GM18909 (cell line): ENCODE data around the gene SPOCK1.
"Not testable (repeated sequence)": the region's sequence is repeated elsewhere in the genome, so short reads cannot be mapped to it uniquely, and the experiment has no call there.

Experiments used
- ATAC-seq: cut with Tn5 transposase; IDR thresholded peaks from one replicate; pipeline ENCODE4 v1.9.1; 2021; ENCODE audit warnings: mild to moderate bottlenecking; ENCODE audit not compliant: unreplicated experiment, poor library complexity

The SPOCK1 gene

DNA sequence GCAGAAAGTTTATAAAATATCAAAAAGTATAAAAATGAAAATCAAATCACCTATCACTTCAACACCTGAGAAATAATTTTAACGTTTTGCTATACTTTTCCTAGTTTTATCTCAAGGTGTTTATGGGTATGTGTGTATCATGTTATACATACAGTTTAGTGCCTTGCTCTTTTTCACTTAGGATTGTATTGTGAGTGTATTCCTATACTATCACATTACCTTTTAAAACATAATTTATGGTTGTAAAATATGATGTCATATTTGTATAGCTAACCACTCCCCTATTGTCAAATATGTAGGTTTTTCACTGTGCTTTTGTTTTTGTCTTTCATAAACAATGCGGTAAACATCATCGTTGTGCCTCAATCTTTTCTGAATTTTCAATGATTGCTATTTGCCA lies 479.9 kb downstream of the SPOCK1 start:
- ATAC-seq, result no peak

DNA sequence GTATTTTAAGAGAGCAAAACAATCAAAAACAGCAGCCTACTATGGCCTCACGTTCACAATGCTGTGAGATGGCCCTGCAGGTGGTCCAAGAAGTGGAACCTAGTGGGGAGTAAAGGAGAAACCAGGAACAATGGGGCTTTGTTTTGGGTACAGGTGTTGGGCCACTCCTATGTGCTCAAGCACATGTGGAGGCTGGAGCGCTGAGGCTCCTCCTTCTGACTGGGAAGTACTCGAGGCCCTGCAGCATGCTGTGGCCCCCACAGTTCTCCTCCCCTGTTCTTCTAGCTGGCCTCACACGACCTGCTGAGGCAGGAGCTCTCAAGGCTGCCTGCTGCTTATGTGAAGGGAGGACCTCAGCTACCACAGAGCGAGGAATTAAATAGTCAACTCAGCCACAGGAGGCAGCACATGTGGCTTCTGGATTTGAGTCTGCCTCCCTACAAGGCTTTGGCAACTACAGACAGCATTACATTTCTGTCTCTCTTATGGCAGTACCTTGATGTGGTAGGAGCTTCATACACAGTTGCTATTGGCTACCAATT lies 482.3 kb downstream of the SPOCK1 start:
- ATAC-seq, result no peak

DNA sequence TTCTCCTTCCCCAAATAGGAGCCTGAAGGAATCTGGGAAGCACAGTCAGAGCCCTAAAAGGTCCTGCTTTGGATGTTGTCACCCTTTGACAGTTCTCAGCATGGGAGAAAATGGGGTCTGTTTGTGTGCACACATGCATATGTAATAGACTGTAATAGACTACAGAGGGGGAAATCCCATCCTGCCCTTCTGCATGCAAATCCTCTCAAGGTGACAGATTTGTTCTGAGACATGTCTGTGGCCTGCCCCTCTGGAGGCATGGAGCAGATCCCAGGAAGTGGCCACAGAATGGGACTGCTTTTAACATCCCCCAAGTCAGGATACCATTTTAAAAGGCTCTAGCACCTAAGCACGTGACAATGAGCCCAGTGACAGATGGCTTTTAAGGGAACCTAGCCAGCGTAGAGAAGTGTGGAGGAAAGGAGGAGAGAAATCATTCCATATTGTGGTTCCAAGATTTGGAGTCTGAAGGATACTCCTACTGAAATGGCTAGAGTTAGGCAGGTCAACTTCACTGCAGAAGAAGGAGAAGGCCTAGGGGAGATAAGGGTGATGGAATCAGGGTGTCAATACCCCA lies 483.5 kb downstream of the SPOCK1 start:
- no peak for ATAC-seq

DNA sequence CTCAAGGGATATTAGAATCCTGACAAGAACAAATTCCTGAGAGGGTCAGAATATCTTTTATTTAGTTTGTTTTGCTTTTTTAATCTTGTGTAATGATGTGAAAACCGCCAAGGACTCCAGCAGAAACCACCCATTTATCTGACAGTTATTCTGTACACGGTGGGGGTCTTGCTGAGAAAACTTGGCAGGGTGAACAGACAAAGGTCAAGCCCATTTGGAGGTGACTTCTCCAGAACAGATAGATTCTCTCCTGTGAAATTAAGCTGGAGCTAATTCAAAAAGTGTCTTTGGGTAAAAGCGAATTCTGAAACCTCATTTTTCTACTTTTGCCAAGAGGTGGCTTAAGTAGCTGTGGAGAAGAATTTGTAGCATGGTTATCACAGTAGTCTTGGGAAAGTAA lies 484.4 kb downstream of the SPOCK1 start:
- ATAC-seq, result no peak

DNA sequence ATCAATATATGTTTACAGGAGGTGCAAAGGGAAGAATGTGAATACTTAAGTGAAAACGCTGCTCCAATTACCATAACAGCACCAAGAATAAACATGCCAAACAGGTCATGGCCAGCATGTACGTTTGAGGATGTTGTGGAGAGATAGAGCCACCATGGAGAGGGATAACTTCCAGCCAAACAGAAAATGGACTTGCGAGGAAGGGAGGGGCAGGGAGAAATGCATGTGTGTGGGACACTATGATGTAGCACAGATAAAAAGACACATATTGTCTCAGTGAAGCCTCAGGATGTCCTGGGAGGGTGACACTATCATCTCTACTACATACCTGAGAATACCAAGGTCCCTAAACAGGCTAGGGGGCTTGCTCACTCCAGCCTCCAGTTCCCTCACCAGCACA lies 488.9 kb downstream of the SPOCK1 start:
- ATAC-seq, result no peak

DNA sequence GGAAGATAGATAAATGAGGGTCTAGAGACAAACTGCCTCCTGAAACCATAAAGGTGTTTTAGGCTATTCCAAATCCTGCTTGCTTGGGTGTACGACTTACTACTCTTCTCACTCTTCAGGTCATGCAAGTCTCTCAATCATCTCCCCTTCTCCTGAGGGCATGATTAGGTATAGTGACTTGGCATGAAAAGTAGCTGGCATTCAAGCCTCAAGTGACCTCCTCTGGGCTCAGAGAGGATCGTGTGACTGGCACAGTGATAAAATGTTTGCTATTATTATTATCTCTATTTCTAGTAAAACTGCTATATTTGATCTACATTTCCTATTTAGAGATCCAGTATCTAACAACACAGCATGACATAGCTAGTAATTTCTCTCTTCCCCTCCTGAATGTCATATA lies 494.8 kb downstream of the SPOCK1 start:
- ATAC-seq, result no peak

DNA sequence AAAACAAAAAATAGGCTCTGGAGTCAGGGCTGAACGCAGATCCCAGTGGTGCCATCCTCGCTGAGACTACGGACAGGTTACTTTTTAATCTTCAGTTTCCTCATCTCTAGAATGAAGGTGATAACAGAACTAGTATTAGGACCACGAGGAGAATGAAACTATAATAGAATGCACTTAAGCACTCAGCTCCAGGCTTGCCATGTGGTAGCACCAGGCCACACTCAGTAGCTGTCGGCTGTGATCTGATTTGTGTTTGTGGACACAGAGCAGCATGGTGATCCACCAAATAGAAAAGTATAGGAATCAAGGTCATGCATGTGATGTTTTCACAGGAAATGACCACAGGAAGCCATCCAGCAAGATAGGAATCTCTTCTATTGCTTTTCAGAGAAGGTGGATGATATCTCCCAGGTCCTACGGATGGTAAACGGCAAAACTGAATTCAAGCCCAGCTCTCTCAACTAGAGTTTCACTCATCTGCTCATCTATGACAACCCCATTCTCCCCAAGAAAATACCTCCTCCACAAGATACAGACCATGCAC lies 498.0 kb downstream of the SPOCK1 start:
- no peak for ATAC-seq

DNA sequence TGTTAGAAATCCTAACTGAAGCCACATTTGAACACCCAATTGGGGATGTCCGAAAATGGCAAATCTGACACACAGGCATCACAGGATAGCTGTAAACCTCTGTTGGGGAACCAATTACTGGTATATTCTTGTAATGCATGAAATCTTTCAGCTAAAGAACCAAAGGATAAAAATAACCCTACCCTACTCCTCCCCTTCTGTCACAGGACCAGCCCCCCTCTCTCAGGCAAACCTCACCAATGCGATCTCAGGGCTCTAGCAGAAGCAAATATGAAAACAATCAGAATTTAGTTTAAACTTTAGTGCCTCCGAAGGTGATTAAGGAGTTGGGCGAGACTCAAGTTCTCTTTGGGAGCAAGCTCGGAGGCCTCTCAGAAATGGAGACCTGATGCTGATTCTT lies 499.3 kb downstream of the SPOCK1 start:
- ATAC-seq, result no peak

DNA sequence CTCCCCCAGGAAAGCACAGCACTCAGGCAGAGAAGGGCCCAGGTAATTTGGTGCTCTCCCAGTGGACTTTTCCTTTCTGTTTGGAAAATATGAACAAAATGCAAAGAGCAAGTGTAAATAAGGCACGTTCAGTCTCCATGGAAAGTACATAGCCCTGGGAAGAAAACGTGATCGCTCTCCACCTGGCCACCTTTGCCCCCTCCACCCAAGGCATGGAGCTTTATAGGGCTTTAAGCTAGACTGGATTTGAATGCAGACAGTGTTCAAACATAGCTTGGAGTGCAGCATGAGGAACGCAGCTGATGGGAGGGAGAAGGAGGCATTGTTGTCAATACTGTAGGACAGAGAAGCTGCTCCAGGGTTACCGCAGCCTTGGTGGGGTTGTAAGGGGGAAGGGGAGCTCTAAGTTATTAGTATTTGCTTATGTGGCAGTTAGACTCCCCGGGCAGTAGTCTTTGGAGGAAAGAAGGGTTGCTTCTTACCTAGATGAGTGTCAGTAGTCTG lies 500.2 kb downstream of the SPOCK1 start:
- ATAC-seq, result no peak

DNA sequence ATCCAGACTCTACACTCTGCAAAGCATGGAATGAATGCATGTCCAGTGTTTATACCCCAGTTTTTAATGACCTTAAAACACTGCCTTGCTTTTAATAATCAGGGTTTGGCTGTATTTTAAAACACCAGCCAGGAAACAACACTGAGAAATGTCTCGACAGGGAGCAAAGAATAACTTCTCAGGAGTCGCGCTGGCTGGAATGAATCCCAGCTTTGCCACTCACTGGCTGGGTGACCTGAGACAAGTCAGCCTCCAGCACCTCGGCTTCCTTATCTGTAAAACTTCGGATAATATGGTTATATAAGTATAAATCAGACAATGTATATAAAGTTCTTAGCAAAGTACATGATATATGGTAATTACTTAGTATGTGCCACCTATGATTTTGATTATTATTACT lies 505.0 kb downstream of the SPOCK1 start:
- ATAC-seq, result no peak

DNA sequence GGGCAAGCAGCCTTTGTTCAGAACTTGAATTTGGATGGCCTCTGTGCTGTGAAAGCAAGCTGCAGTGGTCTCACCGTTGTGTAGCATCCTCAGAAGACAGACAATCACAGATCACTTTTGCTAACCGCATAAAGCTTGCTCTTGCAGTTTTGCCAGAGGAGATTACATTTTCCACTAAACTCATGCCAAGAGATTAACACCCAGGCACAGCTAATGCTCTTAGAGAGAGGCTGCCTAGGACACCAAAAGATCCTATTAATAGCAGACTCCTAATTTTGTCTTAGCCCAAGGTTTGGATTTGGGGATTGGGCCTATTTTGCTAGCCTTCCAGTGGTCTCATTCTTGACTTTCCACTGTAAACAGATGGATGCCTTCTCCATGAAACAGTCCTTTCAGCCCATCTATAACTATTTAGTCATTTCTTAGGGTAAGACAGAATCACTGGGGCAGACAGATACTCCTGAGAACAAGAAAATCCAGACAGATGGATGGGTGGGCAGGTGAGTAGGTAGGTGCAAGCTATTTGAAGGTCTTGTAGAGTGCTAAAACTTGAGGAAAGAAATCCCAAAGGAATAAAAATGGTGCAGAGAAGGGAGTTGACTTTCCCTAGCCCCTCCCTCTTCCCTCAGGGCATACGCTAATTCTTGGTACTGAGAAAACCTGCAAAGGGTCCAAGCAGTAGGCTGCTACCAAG lies 506.2 kb downstream of the SPOCK1 start:
- no peak for ATAC-seq

DNA sequence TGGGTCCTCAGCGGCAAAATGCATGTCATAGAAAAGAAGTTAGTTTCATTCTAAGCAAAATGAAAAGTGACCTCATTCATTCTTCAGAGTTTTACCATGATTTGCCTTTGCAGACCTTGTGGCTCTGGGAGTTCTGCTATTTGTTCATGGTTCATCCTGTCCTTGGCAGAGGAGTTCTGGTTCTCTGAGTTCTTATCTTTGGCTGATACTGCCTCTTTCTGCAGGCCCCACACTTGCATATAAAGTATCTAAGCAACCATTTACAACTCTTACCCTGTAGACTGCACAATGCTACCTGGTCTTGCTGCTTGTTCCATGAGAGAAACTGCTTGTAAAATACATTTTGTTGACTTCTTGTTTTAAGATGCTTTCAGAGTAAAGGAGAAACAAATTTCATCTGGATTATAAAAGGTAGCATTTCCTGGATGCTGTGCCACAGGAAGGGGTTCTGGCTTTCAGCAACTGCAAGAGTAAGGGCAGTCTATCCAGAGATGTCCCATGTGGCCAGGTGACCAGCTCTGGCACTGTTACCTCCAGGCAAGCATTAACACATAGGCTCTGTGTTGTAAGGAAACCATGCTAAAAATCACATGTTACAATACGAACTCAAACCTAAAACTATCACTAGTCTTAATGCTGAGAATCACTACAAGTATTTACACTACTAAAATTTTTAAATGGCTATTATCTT lies 513.2 kb downstream of the SPOCK1 start:
- ATAC-seq, result no peak

DNA sequence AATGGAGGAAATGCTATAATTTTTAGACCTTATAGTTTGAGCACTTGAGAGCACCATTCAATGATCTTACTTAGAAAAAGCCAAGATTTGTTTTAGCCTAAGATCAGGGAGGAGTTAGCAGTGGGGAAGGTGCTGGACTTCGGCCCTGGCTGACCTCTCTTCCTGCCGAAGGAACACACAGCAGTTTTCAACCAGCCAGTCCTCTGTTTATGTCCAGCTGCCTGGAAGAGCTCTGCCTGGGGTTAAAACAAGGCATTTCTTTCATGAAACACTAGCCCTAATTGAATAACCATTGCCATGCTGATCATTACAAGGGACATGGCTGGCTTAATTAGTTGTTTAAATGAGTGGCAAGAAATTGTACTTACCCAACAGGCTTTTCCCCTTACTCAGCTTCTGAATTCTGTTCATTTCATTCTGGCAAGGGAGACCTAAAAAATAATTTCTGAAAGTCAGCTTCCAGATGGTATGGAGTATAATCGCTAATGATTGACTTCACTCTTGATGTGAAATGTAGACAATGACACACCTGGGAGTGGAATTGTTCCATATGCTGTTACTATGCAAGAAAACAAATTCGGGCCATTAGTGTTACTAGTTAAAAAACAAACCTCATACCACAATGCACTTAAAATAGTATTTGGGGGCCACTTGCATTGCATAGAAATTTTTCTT lies 514.2 kb downstream of the SPOCK1 start:
- ATAC-seq, result no peak

DNA sequence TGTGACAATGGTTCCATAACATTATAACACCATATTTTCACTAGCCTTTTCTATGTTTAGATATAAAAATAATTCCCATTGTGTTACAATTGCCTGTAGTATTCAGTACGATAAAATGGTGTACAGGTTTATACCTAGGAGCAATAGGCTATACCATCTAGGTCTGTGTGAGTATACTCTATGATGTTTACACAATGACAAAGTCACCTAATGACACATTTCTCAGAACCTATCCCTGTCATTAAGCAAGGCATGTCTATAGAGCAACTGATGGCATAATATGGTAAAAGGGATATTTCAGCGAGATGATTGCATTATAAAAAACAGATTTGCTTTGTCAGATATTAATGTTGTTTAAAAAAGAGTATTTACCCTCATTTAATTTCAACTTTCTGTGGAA lies 517.2 kb downstream of the SPOCK1 start:
- no peak for ATAC-seq

DNA sequence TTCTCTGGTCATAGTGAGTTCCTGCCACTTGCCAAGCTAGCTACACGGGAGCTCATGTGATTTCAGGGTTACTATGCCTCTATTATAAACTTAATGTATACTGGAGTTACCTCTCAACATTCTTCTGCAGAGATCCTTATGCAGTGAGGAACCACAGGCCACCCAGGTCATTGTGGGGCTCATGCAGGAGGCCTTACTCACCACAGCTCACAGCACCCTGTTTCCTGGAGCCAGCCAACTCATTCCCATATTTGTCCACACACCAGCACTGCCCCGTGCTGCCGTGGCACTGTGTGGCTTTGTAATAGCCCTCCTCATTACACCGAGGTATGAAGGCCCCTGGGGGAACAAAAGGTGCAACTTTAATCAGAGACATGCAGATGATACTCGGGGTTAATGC lies 520.0 kb downstream of the SPOCK1 start:
- no peak for ATAC-seq

DNA sequence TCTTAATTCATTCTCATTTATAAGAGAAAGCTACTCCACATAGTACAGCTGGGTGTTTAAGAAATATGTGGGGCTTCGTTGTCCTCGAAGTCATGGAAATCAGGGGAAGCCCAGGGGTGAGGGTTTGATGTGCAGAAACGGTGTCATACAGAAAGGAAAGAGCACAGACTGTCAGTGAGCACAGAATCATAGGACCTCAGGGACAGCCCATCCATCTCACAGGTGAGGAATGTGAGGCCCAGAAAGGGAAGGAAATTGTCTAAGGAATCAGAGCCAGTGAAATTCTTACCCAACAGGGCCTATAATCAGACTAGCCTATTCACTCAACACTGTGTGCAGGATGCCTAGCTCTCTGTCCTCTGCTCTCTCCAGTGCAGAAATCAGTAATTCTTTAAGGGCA lies 535.6 kb downstream of the SPOCK1 start:
- no peak for ATAC-seq

DNA sequence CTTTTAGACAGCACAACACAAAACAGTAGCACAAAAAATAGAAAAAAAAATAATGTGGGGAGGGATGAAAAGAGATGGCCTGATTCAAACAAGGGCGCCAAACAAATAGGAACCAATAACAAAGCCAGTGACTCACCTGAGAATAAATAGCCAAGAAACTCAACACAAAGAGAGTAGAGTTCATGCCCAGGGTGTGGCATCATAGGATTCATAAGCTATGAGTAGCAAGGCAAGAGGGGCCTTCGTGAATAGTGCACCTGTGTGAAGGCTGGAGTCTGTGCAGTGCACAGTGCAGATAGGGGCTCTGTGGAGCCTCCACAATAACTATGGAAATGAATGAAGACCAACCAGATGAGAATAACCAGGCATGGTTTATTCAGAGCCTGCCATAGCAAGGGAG lies 541.7 kb downstream of the SPOCK1 start:
- no peak for ATAC-seq

DNA sequence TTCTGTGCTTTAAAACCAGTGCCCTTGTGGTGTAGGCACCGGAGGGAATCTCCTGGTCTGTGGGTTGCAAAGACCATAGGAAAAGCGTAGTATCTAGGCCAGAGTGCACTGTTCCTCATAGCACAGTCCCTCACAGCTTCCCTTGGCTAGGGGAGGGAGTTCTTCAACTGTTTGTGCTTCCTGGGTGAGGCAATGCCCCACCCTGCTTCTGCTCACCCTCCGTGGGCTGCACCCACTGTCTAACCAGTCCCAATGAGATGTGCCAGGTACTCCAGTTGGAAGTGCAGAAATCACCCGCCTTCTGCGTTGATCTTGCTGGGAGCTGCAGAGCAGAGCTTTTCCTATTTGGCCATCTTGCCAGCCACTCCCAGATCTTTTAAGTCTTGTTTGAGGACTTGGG lies 545.0 kb downstream of the SPOCK1 start:
- not testable (repeated sequence) for ATAC-seq

DNA sequence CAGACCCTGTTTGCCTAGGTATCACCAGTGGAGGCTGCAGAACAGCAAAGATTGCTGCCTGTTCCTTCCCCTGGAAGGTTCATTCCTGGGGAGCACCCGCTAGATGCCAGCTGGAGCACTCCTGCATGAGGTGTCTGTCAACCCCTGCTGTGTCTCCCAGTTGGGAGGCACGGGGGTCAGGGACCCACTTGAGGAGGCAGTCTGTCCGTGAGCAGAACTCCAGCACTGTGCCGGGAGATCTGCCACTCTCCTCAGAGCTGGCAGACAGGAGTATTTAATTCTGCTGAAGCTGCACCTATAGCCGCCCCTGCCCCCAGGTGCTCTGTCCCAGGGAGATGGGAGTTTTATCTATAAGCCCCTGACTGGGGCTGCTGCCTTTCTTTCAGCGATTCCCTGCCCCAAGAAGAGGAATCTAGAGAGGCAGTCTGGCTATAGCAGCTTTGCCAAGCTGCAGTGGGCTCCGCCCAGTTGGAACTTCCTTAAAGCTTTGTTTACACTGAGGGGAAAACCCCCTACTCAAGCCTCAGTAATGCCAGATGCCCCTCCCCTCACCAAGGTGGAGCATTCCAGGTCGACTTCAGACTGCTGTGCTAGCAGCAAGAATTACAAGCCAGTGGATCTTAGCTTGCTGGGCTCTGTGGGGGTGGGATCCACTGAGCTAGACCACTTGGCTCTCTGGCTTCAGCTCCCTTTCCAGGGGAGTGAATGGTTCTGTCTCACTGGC lies 545.6 kb downstream of the SPOCK1 start:
- ATAC-seq, result not testable (repeated sequence)

DNA sequence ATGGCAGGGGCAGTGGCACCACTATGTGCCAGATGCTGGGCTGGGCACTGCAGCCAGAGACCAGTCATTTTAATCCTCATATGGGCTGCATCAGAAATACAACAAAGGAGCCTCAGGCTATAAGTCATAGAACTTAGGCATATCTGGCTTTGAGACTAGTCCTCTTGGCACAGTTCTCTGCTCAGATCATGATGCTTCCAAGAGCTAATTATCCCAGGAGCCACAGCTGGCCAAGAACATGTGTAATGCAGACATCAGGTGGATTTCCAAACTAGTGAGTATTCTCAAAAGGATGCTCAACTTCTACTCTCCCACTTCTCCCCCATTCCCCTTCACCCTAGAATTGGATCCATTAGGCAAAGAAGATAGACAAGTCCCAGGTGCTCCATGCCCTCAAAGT lies 571.6 kb downstream of the SPOCK1 start:
- no peak for ATAC-seq
